Activated CD4-positive, alpha-beta T cell treated with anti-CD3 and anti-CD28 coated beads, Interleukin-2, amount 10 ng/mL, durations not matched to agents 24 days and 14 days (primary cell): ENCODE measurements around the gene SUPT20HL1. TPM values are rescaled to one million over a fixed set of nuclear protein-coding genes. Genes with fewer than 3 reads are reported as not detected.
"Not testable (repeated sequence)": the region's sequence is repeated elsewhere in the genome, so short reads cannot be mapped to it uniquely, and the experiment has no call there.

Experiments
- DNase-seq: peaks from one replicate; pipeline ENCODE4 v3.0.0; 2022
- H3K27ac Mint-ChIP-seq: one replicate; pipeline ENCODE4 v1.8.0; 2022; ENCODE audit warnings: mild to moderate bottlenecking, mixed read lengths
- H3K27me3 Mint-ChIP-seq: one replicate; pipeline ENCODE4 v1.8.0; 2022; ENCODE audit warnings: mixed read lengths
- H3K36me3 Mint-ChIP-seq: one replicate; pipeline ENCODE4 v1.8.0; 2022; ENCODE audit warnings: low read depth, mild to moderate bottlenecking, mixed read lengths
- H3K4me1 Mint-ChIP-seq: one replicate; pipeline ENCODE4 v1.8.0; 2021; ENCODE audit warnings: mixed read lengths
- H3K4me3 Mint-ChIP-seq: one replicate; pipeline ENCODE4 v1.8.0; 2022; ENCODE audit warnings: mild to moderate bottlenecking, moderate library complexity, mixed read lengths
- H3K9me3 Mint-ChIP-seq: one replicate; pipeline ENCODE4 v1.8.0; 2021; ENCODE audit warnings: mixed read lengths
- intact Hi-C: fragments of 100-400 bp; cut with micrococcal nuclease; formaldehyde crosslinking; loops from one replicate; pipeline ENCODE4 v1.15.1; 2023
- total RNA-seq: library from RNA; stranded (reverse); gene quantifications from 2 replicates; pipeline ENCODE4 v1.2.3, GENCODE V29; 2022

Gene SUPT20HL1
- total RNA-seq, 1 donor from 2014 or later, result not detected

GRCh38 chrX:24340501-24340900 is 19.9 kb upstream of the SUPT20HL1 start:
- no peak overlapping the region for H3K27ac Mint-ChIP-seq
- H3K36me3 Mint-ChIP-seq, result no peaks in the 10 kb centered on the region
- H3K4me3 Mint-ChIP-seq, result no peak overlapping the region
- no peak for DNase-seq
- intact Hi-C loops, result loop anchor here (2.0 kb wide), 1 partner anchor 26 kb away; no protein-coding TSS in a partner anchor
- no peaks in the 10 kb centered on the region for H3K9me3 Mint-ChIP-seq
- H3K27me3 Mint-ChIP-seq, result no peaks in the 10 kb centered on the region
- peaks cover 17% of the 10 kb centered on the region for H3K4me1 Mint-ChIP-seq

- intact Hi-C loops, result loop anchor here (2.0 kb wide), 1 partner anchor 25 kb away; no protein-coding TSS in a partner anchor
- H3K4me1 Mint-ChIP-seq, result peaks cover 17% of the 10 kb centered on the region
- no peak for DNase-seq
- H3K27ac Mint-ChIP-seq, result peak overlapping the region; percentile 50
- no peak overlapping the region for H3K4me3 Mint-ChIP-seq
- H3K9me3 Mint-ChIP-seq, result no peaks in the 10 kb centered on the region
- no peaks in the 10 kb centered on the region for H3K27me3 Mint-ChIP-seq
- H3K36me3 Mint-ChIP-seq, result no peaks in the 10 kb centered on the region
Observed at GRCh38 chrX:24341795-24342194, 18.6 kb upstream of the SUPT20HL1 start.

- peak overlapping the region; percentile 73 for H3K27ac Mint-ChIP-seq
- H3K9me3 Mint-ChIP-seq, result no peaks in the 10 kb centered on the region
- H3K4me3 Mint-ChIP-seq, result peak overlapping the region; percentile 30
- intact Hi-C loops, result no loop called here
- no peaks in the 10 kb centered on the region for H3K36me3 Mint-ChIP-seq
- peaks cover 17% of the 10 kb centered on the region for H3K4me1 Mint-ChIP-seq
- H3K27me3 Mint-ChIP-seq, result no peaks in the 10 kb centered on the region
- peak; percentile 63 for DNase-seq
Observed at GRCh38 chrX:24343719-24344118, 16.7 kb upstream of the SUPT20HL1 start.

- DNase-seq, result no peak
- H3K4me3 Mint-ChIP-seq, result no peak overlapping the region
- no peaks in the 10 kb centered on the region for H3K27me3 Mint-ChIP-seq
- no peaks in the 10 kb centered on the region for H3K36me3 Mint-ChIP-seq
- H3K4me1 Mint-ChIP-seq, result peaks cover 5% of the 10 kb centered on the region
- no peaks in the 10 kb centered on the region for H3K9me3 Mint-ChIP-seq
- intact Hi-C loops, result no loop called here
- no peak overlapping the region for H3K27ac Mint-ChIP-seq
Observed at GRCh38 chrX:24347881-24348280, 12.6 kb upstream of the SUPT20HL1 start.

- H3K27ac Mint-ChIP-seq, result no peak overlapping the region
Observed at GRCh38 chrX:24350217-24350616, 10.2 kb upstream of the SUPT20HL1 start.

GRCh38 chrX:24355095-24355494 is 5.3 kb upstream of the SUPT20HL1 start:
- no peak overlapping the region for H3K27ac Mint-ChIP-seq
- H3K9me3 Mint-ChIP-seq, result no peaks in the 10 kb centered on the region
- peaks cover 2% of the 10 kb centered on the region for H3K4me1 Mint-ChIP-seq
- H3K27me3 Mint-ChIP-seq, result no peaks in the 10 kb centered on the region
- H3K36me3 Mint-ChIP-seq, result no peaks in the 10 kb centered on the region
- intact Hi-C loops, result no loop called here
- DNase-seq, result no peak
- no peak overlapping the region for H3K4me3 Mint-ChIP-seq

More at GRCh38 chrX:24350217-24350616, 10.2 kb upstream of the SUPT20HL1 start:
- no peak for DNase-seq
- Mint-ChIP-seq H3K36me3 (no peaks in the 10 kb centered on the region), H3K9me3 (no peaks in the 10 kb centered on the region), H3K4me1 (no peaks in the 10 kb centered on the region), H3K4me3 (no peak overlapping the region), H3K27me3 (no peaks in the 10 kb centered on the region)
- intact Hi-C loops, result no loop called here

- Mint-ChIP-seq H3K27me3 (no peaks in the 10 kb centered on the region), H3K4me1 (peaks cover 2% of the 10 kb centered on the region), H3K36me3 (no peaks in the 10 kb centered on the region), H3K27ac (no peak overlapping the region), H3K4me3 (no peak overlapping the region), H3K9me3 (no peaks in the 10 kb centered on the region)
- DNase-seq, result no peak
- intact Hi-C loops, result no loop called here
Observed at GRCh38 chrX:24357106-24357505, 3.3 kb upstream of the SUPT20HL1 start.

GRCh38 chrX:24362089-24362745 is 1.8 kb downstream of the SUPT20HL1 start:
- intact Hi-C loops, DNase-seq, H3K9me3 Mint-ChIP-seq, H3K27me3 Mint-ChIP-seq, H3K27ac Mint-ChIP-seq, H3K4me1 Mint-ChIP-seq, H3K4me3 Mint-ChIP-seq, H3K36me3 Mint-ChIP-seq: not testable (repeated sequence)

GRCh38 chrX:24363432-24364181 is 3.2 kb downstream of the SUPT20HL1 start:
- intact Hi-C loops, H3K9me3 Mint-ChIP-seq, H3K4me3 Mint-ChIP-seq, DNase-seq, H3K36me3 Mint-ChIP-seq, H3K27me3 Mint-ChIP-seq, H3K27ac Mint-ChIP-seq: not testable (repeated sequence)
- H3K4me1 Mint-ChIP-seq, result peaks cover 11% of the 10 kb centered on the region

- no peak overlapping the region for H3K4me3 Mint-ChIP-seq
- peaks cover 11% of the 10 kb centered on the region for H3K4me1 Mint-ChIP-seq
- intact Hi-C loops, result no loop called here
- no peak for DNase-seq
- H3K36me3 Mint-ChIP-seq, result no peaks in the 10 kb centered on the region
- H3K27me3 Mint-ChIP-seq, result no peaks in the 10 kb centered on the region
- no peaks in the 10 kb centered on the region for H3K9me3 Mint-ChIP-seq
- H3K27ac Mint-ChIP-seq, result no peak overlapping the region
Observed at GRCh38 chrX:24364326-24364725, 3.9 kb downstream of the SUPT20HL1 start.

- no peak for DNase-seq
- Mint-ChIP-seq H3K4me1 (peaks cover 12% of the 10 kb centered on the region), H3K36me3 (no peaks in the 10 kb centered on the region), H3K9me3 (no peaks in the 10 kb centered on the region), H3K4me3 (no peak overlapping the region), H3K27me3 (no peaks in the 10 kb centered on the region), H3K27ac (peak overlapping the region; percentile 70)
- intact Hi-C loops, result no loop called here
Observed at GRCh38 chrX:24364851-24365538, 4.6 kb downstream of the SUPT20HL1 start.

GRCh38 chrX:24366762-24367400 is 6.4 kb downstream of the SUPT20HL1 start:
- peaks cover 23% of the 10 kb centered on the region for H3K4me1 Mint-ChIP-seq
- not testable (repeated sequence) for H3K4me3 Mint-ChIP-seq, H3K36me3 Mint-ChIP-seq, H3K27me3 Mint-ChIP-seq, H3K9me3 Mint-ChIP-seq, DNase-seq
- H3K27ac Mint-ChIP-seq, result peak overlapping the region; percentile 88
- intact Hi-C loops, result loop anchor here (2.0 kb wide), 1 partner anchor 26 kb away; no protein-coding TSS in a partner anchor

GRCh38 chrX:24369816-24370215 is 9.4 kb downstream of the SUPT20HL1 start:
- Mint-ChIP-seq H3K27me3 (peaks cover 3% of the 10 kb centered on the region), H3K9me3 (no peaks in the 10 kb centered on the region), H3K4me1 (peaks cover 25% of the 10 kb centered on the region), H3K27ac (peak overlapping the region; percentile 65), H3K4me3 (no peak overlapping the region), H3K36me3 (peaks cover 2% of the 10 kb centered on the region)
- no peak for DNase-seq
- intact Hi-C loops, result loop anchor here (2.0 to 5.0 kb wide), 3 partner anchors 68 to 127 kb away; no protein-coding TSS in a partner anchor
